ENCODE data around the gene MACF1. TPM values are rescaled to one million over a fixed set of nuclear protein-coding genes. Genes with fewer than 3 reads are reported as not detected.
"Not testable (repeated sequence)": the region's sequence is repeated elsewhere in the genome, so short reads cannot be mapped to it uniquely, and the experiment has no call there.

MACF1 gene
- total RNA-seq, 2 experiments from 2014 or later: 248 to 252 TPM

GRCh38 chr1:39489567-39490239 is 285.2 kb downstream of the MACF1 start:
- H3K4me1 Mint-ChIP-seq (ENCODE audit: low read depth): peaks cover 5% of the 10 kb centered on the region
- Histone ChIP-seq H3K27me3 (ENCODE audit: control insufficient read depth in 1 of 2, insufficient read depth in 2 of 2, low read length in 2 of 2) (peaks cover 5 to 18% of the 10 kb centered on the region in 2 experiments), H3K4me3 (ENCODE audit: low read length) (no peak overlapping the region), H3K4me1 (ENCODE audit: insufficient read depth, low read length) (peaks cover 15% of the 10 kb centered on the region), H3K9me3 (ENCODE audit: control insufficient read depth in 1 of 2, insufficient read depth in 1 of 2, low read length in 2 of 2) (no peaks in the 10 kb centered on the region), H3K27ac (ENCODE audit: low read depth in 1 of 2, low read length in 2 of 2) (no peak overlapping the region), H3K36me3 (ENCODE audit: insufficient read depth, low read length) (peaks cover 23% of the 10 kb centered on the region)
- H3K9me3 Mint-ChIP-seq: no peaks in the 10 kb centered on the region
- CTCF ChIA-PET: interaction anchor here (1.1 kb wide), 1 partner anchor 230 kb away, joined by 3 read pairs; no protein-coding TSS in a partner anchor
- ATAC-seq (ENCODE audit: poor library complexity) (no peak), DNase-seq (no peak)
- peak overlapping the region; percentile 56 for H3K4me3 Mint-ChIP-seq
- POLR2A ChIA-PET: no interaction called here
- TF ChIP-seq CTCF (IDR thresholded peaks at IDR 0.05): no peak
- intact Hi-C loops (cut with DNase I, micrococcal nuclease): no loop called here
- peaks cover 22% of the 10 kb centered on the region for H3K27me3 Mint-ChIP-seq
- peaks cover 28% of the 10 kb centered on the region for H3K36me3 Mint-ChIP-seq (ENCODE audit: low read depth)
- H3K27ac Mint-ChIP-seq: no peak overlapping the region

- Mint-ChIP-seq H3K4me1 (ENCODE audit: low read depth) (peaks cover 5% of the 10 kb centered on the region), H3K27me3 (peaks cover 22% of the 10 kb centered on the region), H3K27ac (no peak overlapping the region), H3K9me3 (no peaks in the 10 kb centered on the region), H3K4me3 (peak overlapping the region; percentile 83), H3K36me3 (ENCODE audit: low read depth) (peaks cover 20% of the 10 kb centered on the region)
- ChIA-PET POLR2A (no interaction called here), CTCF (interaction anchor here (1.1 kb wide), 1 partner anchor 229 kb away, joined by 3 read pairs; no protein-coding TSS in a partner anchor)
- H3K27ac ChIP-seq (ENCODE audit: low read depth in 1 of 2, low read length in 2 of 2): no peak overlapping the region
- ATAC-seq (ENCODE audit: poor library complexity) (peak; percentile 43), DNase-seq (peak in 7 of 14 experiments; percentile 3 to 61 (median 25))
- peaks cover 13% of the 10 kb centered on the region for H3K36me3 ChIP-seq (ENCODE audit: insufficient read depth, low read length)
- intact Hi-C loops (cut with DNase I, micrococcal nuclease): no loop called here
- H3K9me3 ChIP-seq (ENCODE audit: control insufficient read depth in 1 of 2, insufficient read depth in 1 of 2, low read length in 2 of 2): no peaks in the 10 kb centered on the region
- peaks cover 5 to 18% of the 10 kb centered on the region in 2 experiments for H3K27me3 ChIP-seq (ENCODE audit: control insufficient read depth in 1 of 2, insufficient read depth in 2 of 2, low read length in 2 of 2)
- TF ChIP-seq CTCF (IDR thresholded peaks at IDR 0.05): no peak
- H3K4me3 ChIP-seq (ENCODE audit: low read length): peak overlapping the region; percentile 34
- peaks cover 15% of the 10 kb centered on the region for H3K4me1 ChIP-seq (ENCODE audit: insufficient read depth, low read length)
These were observed 286.2 kb downstream of the MACF1 start for GRCh38 chr1:39490596-39491145.

GRCh38 chr1:39491146-39491921 is 286.8 kb downstream of the MACF1 start, which contains the start of gene BMP8A:
BMP8A (plus strand) TSS chr1:39491636; CDS start chr1:39491992, 356 bp downstream.
- Mint-ChIP-seq H3K36me3 (ENCODE audit: low read depth) (peaks cover 13% of the 10 kb centered on the region), H3K27ac (no peak within 1 kb of the TSS), H3K4me3 (peak within 1 kb of the TSS; percentile 83), H3K9me3 (no peaks in the 10 kb centered on the region), H3K27me3 (peaks cover 22% of the 10 kb centered on the region), H3K4me1 (ENCODE audit: low read depth) (peaks cover 5% of the 10 kb centered on the region)
- peak within 1 kb of the TSS; percentile 34 for H3K4me3 ChIP-seq (ENCODE audit: low read length)
- DNase-seq: peak; percentile 49 to 88 (median 70)
- peaks cover 5 to 18% of the 10 kb centered on the region in 2 experiments for H3K27me3 ChIP-seq (ENCODE audit: control insufficient read depth in 1 of 2, insufficient read depth in 2 of 2, low read length in 2 of 2)
- ChIA-PET POLR2A (interaction anchor here (1.0 kb wide), 1 partner anchor 21 kb away, joined by 3 read pairs; no protein-coding TSS in a partner anchor), CTCF (interaction anchor here (0.6 kb wide), 1 partner anchor 383 kb away, joined by 4 read pairs; no protein-coding TSS in a partner anchor)
- H3K36me3 ChIP-seq (ENCODE audit: insufficient read depth, low read length): peaks cover 7% of the 10 kb centered on the region
- no peak within 1 kb of the TSS for H3K27ac ChIP-seq (ENCODE audit: low read depth in 1 of 2, low read length in 2 of 2)
- intact Hi-C loops (cut with DNase I, micrococcal nuclease): no loop called here
- no peak for TF ChIP-seq CTCF (IDR thresholded peaks at IDR 0.05)
- peaks cover 15% of the 10 kb centered on the region for H3K4me1 ChIP-seq (ENCODE audit: insufficient read depth, low read length)
- no peaks in the 10 kb centered on the region for H3K9me3 ChIP-seq (ENCODE audit: control insufficient read depth in 1 of 2, insufficient read depth in 1 of 2, low read length in 2 of 2)
- peak; percentile 90 for ATAC-seq (ENCODE audit: poor library complexity)

GRCh38 chr1:39492118-39493042 is 287.9 kb downstream of the MACF1 start:
- intact Hi-C loops (cut with DNase I, micrococcal nuclease); H3K36me3 Mint-ChIP-seq (ENCODE audit: low read depth); DNase-seq; H3K4me3 ChIP-seq (ENCODE audit: low read length); CTCF ChIA-PET; H3K4me1 Mint-ChIP-seq (ENCODE audit: low read depth); H3K27ac Mint-ChIP-seq; H3K9me3 ChIP-seq (ENCODE audit: control insufficient read depth in 1 of 2, insufficient read depth in 1 of 2, low read length in 2 of 2); H3K9me3 Mint-ChIP-seq; H3K27ac ChIP-seq (ENCODE audit: low read depth in 1 of 2, low read length in 2 of 2); ATAC-seq (ENCODE audit: poor library complexity); H3K36me3 ChIP-seq (ENCODE audit: insufficient read depth, low read length): not testable (repeated sequence)
- peaks cover 5 to 18% of the 10 kb centered on the region in 2 experiments for H3K27me3 ChIP-seq (ENCODE audit: control insufficient read depth in 1 of 2, insufficient read depth in 2 of 2, low read length in 2 of 2)
- H3K27me3 Mint-ChIP-seq: peaks cover 30% of the 10 kb centered on the region
- H3K4me3 Mint-ChIP-seq: peak overlapping the region; percentile 80
- peaks cover 15% of the 10 kb centered on the region for H3K4me1 ChIP-seq (ENCODE audit: insufficient read depth, low read length)
- POLR2A ChIA-PET: interaction anchor here (1.0 kb wide), 1 partner anchor 22 kb away, joined by 3 read pairs; no protein-coding TSS in a partner anchor
